ENCODE data around the gene ADGRE3. TPM values are rescaled to one million over a fixed set of nuclear protein-coding genes. Genes with fewer than 3 reads are reported as not detected.

The ADGRE3 gene
- total RNA-seq, 1 experiment from 2014 or later = not detected

GRCh38 chr19:14580623-14581237 lies 93.9 kb downstream of the ADGRE3 start:
- H3K4me1 Mint-ChIP-seq (ENCODE audit: low read depth, unreplicated experiment) = no peaks in the 10 kb centered on the region
- intact Hi-C loops (cut with micrococcal nuclease; ENCODE audit: unreplicated experiment) = no loop called here
- no TSS peak for BruUV-seq (replicated peaks)
- H3K27me3 Mint-ChIP-seq (ENCODE audit: unreplicated experiment) = peaks cover 16% of the 10 kb centered on the region
- H3K27ac Mint-ChIP-seq (ENCODE audit: unreplicated experiment) = no peak overlapping the region
- H3K9me3 Mint-ChIP-seq (ENCODE audit: low read depth, unreplicated experiment) = no peaks in the 10 kb centered on the region
- DNase-seq = no peak
- no peaks in the 10 kb centered on the region for H3K36me3 Mint-ChIP-seq (ENCODE audit: insufficient read depth, unreplicated experiment)
- no peak overlapping the region for H3K4me3 Mint-ChIP-seq (ENCODE audit: low read depth, unreplicated experiment)
- CTCF ChIA-PET = no interaction called here
- TF ChIP-seq CTCF (IDR thresholded peaks at IDR 0.05; ENCODE audit: unreplicated experiment) = no peak

- no TSS peak for BruUV-seq (replicated peaks)
- no peaks in the 10 kb centered on the region for H3K36me3 Mint-ChIP-seq (ENCODE audit: insufficient read depth, unreplicated experiment)
- no peaks in the 10 kb centered on the region for H3K9me3 Mint-ChIP-seq (ENCODE audit: low read depth, unreplicated experiment)
- TF ChIP-seq CTCF (IDR thresholded peaks at IDR 0.05; ENCODE audit: unreplicated experiment) = no peak
- CTCF ChIA-PET = no interaction called here
- no peak overlapping the region for H3K27ac Mint-ChIP-seq (ENCODE audit: unreplicated experiment)
- intact Hi-C loops (cut with micrococcal nuclease; ENCODE audit: unreplicated experiment) = no loop called here
- no peak overlapping the region for H3K4me3 Mint-ChIP-seq (ENCODE audit: low read depth, unreplicated experiment)
- no peak for DNase-seq
- H3K27me3 Mint-ChIP-seq (ENCODE audit: unreplicated experiment) = no peaks in the 10 kb centered on the region
- no peaks in the 10 kb centered on the region for H3K4me1 Mint-ChIP-seq (ENCODE audit: low read depth, unreplicated experiment)
Observed at GRCh38 chr19:14577885-14578427, 96.7 kb downstream of the ADGRE3 start.

- DNase-seq = no peak
- no peaks in the 10 kb centered on the region for H3K9me3 Mint-ChIP-seq (ENCODE audit: low read depth, unreplicated experiment)
- no peak overlapping the region for H3K4me3 Mint-ChIP-seq (ENCODE audit: low read depth, unreplicated experiment)
- intact Hi-C loops (cut with micrococcal nuclease; ENCODE audit: unreplicated experiment) = no loop called here
- H3K36me3 Mint-ChIP-seq (ENCODE audit: insufficient read depth, unreplicated experiment) = no peaks in the 10 kb centered on the region
- H3K27ac Mint-ChIP-seq (ENCODE audit: unreplicated experiment) = no peak overlapping the region
- no peaks in the 10 kb centered on the region for H3K4me1 Mint-ChIP-seq (ENCODE audit: low read depth, unreplicated experiment)
- BruUV-seq (replicated peaks) = no TSS peak
- CTCF ChIA-PET = no interaction called here
- no peak for TF ChIP-seq CTCF (IDR thresholded peaks at IDR 0.05; ENCODE audit: unreplicated experiment)
- H3K27me3 Mint-ChIP-seq (ENCODE audit: unreplicated experiment) = no peaks in the 10 kb centered on the region
Observed at GRCh38 chr19:14577264-14577663, 97.4 kb downstream of the ADGRE3 start.

- H3K36me3 Mint-ChIP-seq (ENCODE audit: insufficient read depth, unreplicated experiment) = peaks cover 7% of the 10 kb centered on the region
- H3K27ac Mint-ChIP-seq (ENCODE audit: unreplicated experiment) = no peak overlapping the region
- no peak overlapping the region for H3K4me3 Mint-ChIP-seq (ENCODE audit: low read depth, unreplicated experiment)
- H3K27me3 Mint-ChIP-seq (ENCODE audit: unreplicated experiment) = no peaks in the 10 kb centered on the region
- no peak for DNase-seq
- H3K4me1 Mint-ChIP-seq (ENCODE audit: low read depth, unreplicated experiment) = no peaks in the 10 kb centered on the region
- BruUV-seq (replicated peaks) = no TSS peak
- no peak for TF ChIP-seq CTCF (IDR thresholded peaks at IDR 0.05; ENCODE audit: unreplicated experiment)
- CTCF ChIA-PET = no interaction called here
- intact Hi-C loops (cut with micrococcal nuclease; ENCODE audit: unreplicated experiment) = no loop called here
- H3K9me3 Mint-ChIP-seq (ENCODE audit: low read depth, unreplicated experiment) = no peaks in the 10 kb centered on the region
Observed at GRCh38 chr19:14576363-14576762, 98.3 kb downstream of the ADGRE3 start.
